ENCODE data around the gene CDC40. TPM values are rescaled to one million over a fixed set of nuclear protein-coding genes. Genes with fewer than 3 reads are reported as not detected.

CDC40 gene
- total RNA-seq, 1 experiment from 2014 or later = 26.2 TPM

GRCh38 chr6:110214338-110214737 is 34.1 kb downstream of the CDC40 start (continued):
- no peak for TF ChIP-seq ZFX (IDR thresholded peaks at IDR 0.05)

GRCh38 chr6:110216140-110216539 is 35.9 kb downstream of the CDC40 start:
- BruUV-seq (replicated peaks) = no TSS peak
- no peaks in the 10 kb centered on the region for H4K20me1 ChIP-seq (ENCODE audit: insufficient read depth)
- no peaks in the 10 kb centered on the region for H3K9me2 ChIP-seq (ENCODE audit: insufficient read depth)
- no peak overlapping the region for H3K9ac ChIP-seq (ENCODE audit: low read length)
- no peaks in the 10 kb centered on the region for H3K9me3 ChIP-seq (ENCODE audit: control insufficient read depth in 1 of 2, insufficient read depth in 1 of 2, low read depth in 1 of 2, low read length in 2 of 2)
- DNase-seq (ENCODE audit: low read depth, low spot score) (no peak), ATAC-seq (no peak)
- CTCF ChIA-PET = no interaction called here
- intact Hi-C loops (cut with micrococcal nuclease) = no loop called here
- no peaks in the 10 kb centered on the region for H3K79me2 ChIP-seq (ENCODE audit: insufficient read depth, low read length)
- no peaks in the 10 kb centered on the region for H3K27me3 ChIP-seq (ENCODE audit: insufficient read depth, low read length)
- RAD21 ChIA-PET (ENCODE audit: low non-redundant PET in 1 of 2, low total read pairs in 2 of 2, uncharacterized antibody in 2 of 2, unreplicated experiment in 2 of 2) = no interaction called here
- H3K4me2 ChIP-seq (ENCODE audit: low read length) = no peak overlapping the region
- peaks cover 15 to 34% of the 10 kb centered on the region in 2 experiments for H3K36me3 ChIP-seq (ENCODE audit: control insufficient read depth in 1 of 2, insufficient read depth in 2 of 2, low read length in 2 of 2)
- peaks cover 0 to 4% of the 10 kb centered on the region in 2 experiments; a peak in 1 of 4 replicates for H3K4me1 ChIP-seq (ENCODE audit: control insufficient read depth in 1 of 2, insufficient read depth in 2 of 2, low read length in 2 of 2)
- POLR2A ChIA-PET = no interaction called here
- TF ChIP-seq EGR1 (IDR thresholded peaks at IDR 0.05; ENCODE audit: low read depth) (no peak), SRF (IDR thresholded peaks at IDR 0.05; ENCODE audit: low read depth) (no peak), FOSL1 (IDR thresholded peaks at IDR 0.05; ENCODE audit: low read depth) (no peak), YY1 (IDR thresholded peaks at IDR 0.05; ENCODE audit: extremely low read depth, insufficient replicate concordance, low read depth, low read length) (no peak), SIN3A (IDR thresholded peaks at IDR 0.05; ENCODE audit: low read depth) (no peak), SP1 (IDR thresholded peaks at IDR 0.05; ENCODE audit: low read depth) (no peak), CBX3 (IDR thresholded peaks at IDR 0.05; ENCODE audit: low read depth) (no peak), EZH2 (IDR thresholded peaks at IDR 0.05) (no peak), RAD21 (IDR thresholded peaks at IDR 0.05; ENCODE audit: low read depth) (no peak), JUND (IDR thresholded peaks at IDR 0.05) (no peak), ELF1 (IDR thresholded peaks at IDR 0.05; ENCODE audit: borderline replicate concordance, low read depth) (no peak), POLR2A (IDR thresholded peaks at IDR 0.05; ENCODE audit: borderline replicate concordance, extremely low read depth, insufficient read depth, insufficient read length) (no peak), EZH2phosphoT487 (IDR thresholded peaks at IDR 0.05; ENCODE audit: borderline replicate concordance) (no peak), ZFX (IDR thresholded peaks at IDR 0.05) (no peak)
- TF ChIP-seq, protein P1, sequence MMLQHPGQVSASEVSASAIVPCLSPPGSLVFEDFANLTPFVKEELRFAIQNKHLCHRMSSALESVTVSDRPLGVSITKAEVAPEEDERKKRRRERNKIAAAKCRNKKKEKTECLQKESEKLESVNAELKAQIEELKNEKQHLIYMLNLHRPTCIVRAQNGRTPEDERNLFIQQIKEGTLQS (IDR thresholded peaks at IDR 0.05) = no peak
- TF ChIP-seq, protein P2, sequence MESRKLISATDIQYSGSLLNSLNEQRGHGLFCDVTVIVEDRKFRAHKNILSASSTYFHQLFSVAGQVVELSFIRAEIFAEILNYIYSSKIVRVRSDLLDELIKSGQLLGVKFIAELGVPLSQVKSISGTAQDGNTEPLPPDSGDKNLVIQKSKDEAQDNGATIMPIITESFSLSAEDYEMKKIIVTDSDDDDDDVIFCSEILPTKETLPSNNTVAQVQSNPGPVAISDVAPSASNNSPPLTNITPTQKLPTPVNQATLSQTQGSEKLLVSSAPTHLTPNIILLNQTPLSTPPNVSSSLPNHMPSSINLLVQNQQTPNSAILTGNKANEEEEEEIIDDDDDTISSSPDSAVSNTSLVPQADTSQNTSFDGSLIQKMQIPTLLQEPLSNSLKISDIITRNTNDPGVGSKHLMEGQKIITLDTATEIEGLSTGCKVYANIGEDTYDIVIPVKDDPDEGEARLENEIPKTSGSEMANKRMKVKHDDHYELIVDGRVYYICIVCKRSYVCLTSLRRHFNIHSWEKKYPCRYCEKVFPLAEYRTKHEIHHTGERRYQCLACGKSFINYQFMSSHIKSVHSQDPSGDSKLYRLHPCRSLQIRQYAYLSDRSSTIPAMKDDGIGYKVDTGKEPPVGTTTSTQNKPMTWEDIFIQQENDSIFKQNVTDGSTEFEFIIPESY (IDR thresholded peaks at IDR 0.05; ENCODE audit: extremely low read depth, insufficient replicate concordance, low read length) = no peak
- TF ChIP-seq, protein P3, sequence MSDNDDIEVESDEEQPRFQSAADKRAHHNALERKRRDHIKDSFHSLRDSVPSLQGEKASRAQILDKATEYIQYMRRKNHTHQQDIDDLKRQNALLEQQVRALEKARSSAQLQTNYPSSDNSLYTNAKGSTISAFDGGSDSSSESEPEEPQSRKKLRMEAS (IDR thresholded peaks at IDR 0.05) = no peak
- TF ChIP-seq, protein P4, sequence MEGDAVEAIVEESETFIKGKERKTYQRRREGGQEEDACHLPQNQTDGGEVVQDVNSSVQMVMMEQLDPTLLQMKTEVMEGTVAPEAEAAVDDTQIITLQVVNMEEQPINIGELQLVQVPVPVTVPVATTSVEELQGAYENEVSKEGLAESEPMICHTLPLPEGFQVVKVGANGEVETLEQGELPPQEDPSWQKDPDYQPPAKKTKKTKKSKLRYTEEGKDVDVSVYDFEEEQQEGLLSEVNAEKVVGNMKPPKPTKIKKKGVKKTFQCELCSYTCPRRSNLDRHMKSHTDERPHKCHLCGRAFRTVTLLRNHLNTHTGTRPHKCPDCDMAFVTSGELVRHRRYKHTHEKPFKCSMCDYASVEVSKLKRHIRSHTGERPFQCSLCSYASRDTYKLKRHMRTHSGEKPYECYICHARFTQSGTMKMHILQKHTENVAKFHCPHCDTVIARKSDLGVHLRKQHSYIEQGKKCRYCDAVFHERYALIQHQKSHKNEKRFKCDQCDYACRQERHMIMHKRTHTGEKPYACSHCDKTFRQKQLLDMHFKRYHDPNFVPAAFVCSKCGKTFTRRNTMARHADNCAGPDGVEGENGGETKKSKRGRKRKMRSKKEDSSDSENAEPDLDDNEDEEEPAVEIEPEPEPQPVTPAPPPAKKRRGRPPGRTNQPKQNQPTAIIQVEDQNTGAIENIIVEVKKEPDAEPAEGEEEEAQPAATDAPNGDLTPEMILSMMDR (IDR thresholded peaks at IDR 0.05 in 2 of 3, conservative IDR thresholded peaks at IDR 0.05 in 1 of 3; ENCODE audit: borderline replicate concordance in 1 of 3, insufficient read depth in 1 of 3, low read depth in 2 of 3, low read length in 2 of 3) = no peak
- no peak overlapping the region for H2AFZ ChIP-seq (ENCODE audit: low read depth, low read length, poor library complexity, severe bottlenecking)
- H3K4me3 ChIP-seq (replicated peaks in 1 of 2; ENCODE audit: low read depth in 1 of 2, low read length in 2 of 2) = no peak overlapping the region
- H3K27ac ChIP-seq (ENCODE audit: low read depth, low read length) = no peak overlapping the region

Measured in HCT116 (cell line).